H1 (cell line): ENCODE results near the gene RTTN. TPM values are rescaled to one million over a fixed set of nuclear protein-coding genes. Genes with fewer than 3 reads are reported as not detected.

Experiments
- USF2 ChIP-seq: IDR thresholded peaks from 2 replicates; pipeline ENCODE4 v1.6.1; 2011; ENCODE audit warnings: low read length, improper control_type of control experiment
- polyA plus RNA-seq, 7 experiments: library from polyadenylated mRNA; depleted of rRNA in 3 of 7; stranded (reverse) in 5 of 7; unstranded in 2 of 7; fragments of >200 nt in 5 of 7; fragments of 200-250 nt in 2 of 7; gene quantifications; 1 replicate in 5 of 7; 2 replicates in 1 of 7; 4 replicates in 1 of 7; pipeline versions ENCODE4 v1.2.1 to v1.2.3, GENCODE V29; 2011 to 2013; ENCODE audit warnings: missing spikeins in 2 of 7, mixed read lengths in 2 of 7
- total RNA-seq: library from RNA; stranded (reverse); fragmentation: NEBNext Ultra II Directional; extraction: Animal tissue kit (Norgen Biotek cat#: 25700); gene quantifications from 2 replicates; pipeline ENCODE4 v1.2.1, GENCODE V29; 2021

RTTN gene
- total and polyA plus RNA-seq, 2 of the 8 experiments (the other 6 are each of a cell fraction or from before 2014, with no cell fraction given) = 9.1 to 21.4 TPM

GRCh38 chr18:70021498-70021897, 184.0 kb downstream of the RTTN start (continued):
- no peak for TF ChIP-seq USF2
